GM23338 (cell line): ENCODE measurements around the gene NUDT12.

Source experiments
- CREB1 ChIP-seq: fragments of 250-450 bp; sonication (Bioruptor Pico); IDR thresholded peaks from 2 replicates; pipeline ENCODE4 v1.5.0; 2020; ENCODE audit warnings: low read depth, mild to moderate bottlenecking, moderate library complexity
- CTCF ChIP-seq, 2 experiments: fragments of 200-600 bp in 1 of 2; sonication (generic) in 1 of 2; conservative IDR thresholded peaks; 2 replicates each; pipeline versions ENCODE4 v1.5.1 to v1.6.1; 2016 to 2017; ENCODE audit warnings: antibody characterized with exemption in 2 of 2, low read depth in 2 of 2, mild to moderate bottlenecking in 2 of 2, moderate library complexity in 1 of 2
- ETS1 ChIP-seq: IDR thresholded peaks from 2 replicates; pipeline ENCODE4 v1.6.1; 2016; ENCODE audit warnings: antibody characterized with exemption
- EZH2 ChIP-seq: fragments of 200-600 bp; sonication (generic); IDR thresholded peaks from one replicate; pipeline ENCODE4 v1.8.0; 2017; ENCODE audit warnings: antibody characterized with exemption, mild to moderate bottlenecking, low read depth; ENCODE audit not compliant: unreplicated experiment
- POLR2AphosphoS5 ChIP-seq: IDR thresholded peaks from 2 replicates; pipeline ENCODE4 v1.6.1; 2016; ENCODE audit warnings: antibody characterized with exemption, low read depth
- REST ChIP-seq: IDR thresholded peaks from one replicate; pipeline ENCODE4 v1.6.1; 2018; ENCODE audit warnings: antibody characterized with exemption; ENCODE audit not compliant: unreplicated experiment
- STAT1 ChIP-seq: IDR thresholded peaks from one replicate; pipeline ENCODE4 v1.6.1; 2016; ENCODE audit warnings: antibody characterized with exemption; ENCODE audit not compliant: unreplicated experiment
- ZNF114 ChIP-seq: fragments of 250-450 bp; sonication (Bioruptor Pico); IDR thresholded peaks from 2 replicates; pipeline ENCODE4 v1.5.0; 2020; ENCODE audit warnings: mild to moderate bottlenecking, moderate library complexity
- ZNF462 ChIP-seq: fragments of 250-450 bp; sonication (Bioruptor Pico); IDR thresholded peaks from 2 replicates; pipeline ENCODE4 v1.5.0; 2020; ENCODE audit warnings: mild to moderate bottlenecking, moderate library complexity

- TF ChIP-seq CTCF (conservative IDR thresholded peaks at IDR 0.05; ENCODE audit: low read depth in 2 of 2), result no peak
- no peak for TF ChIP-seq ZNF462
- TF ChIP-seq POLR2AphosphoS5, result no peak
- TF ChIP-seq ETS1, result no peak
- no peak for TF ChIP-seq REST
- no peak for TF ChIP-seq EZH2
- TF ChIP-seq CREB1 (CRISPR knock-in tag), result no peak
- TF ChIP-seq ZNF114 (CRISPR knock-in tag), result no peak
- no peak for TF ChIP-seq STAT1
Observed at GRCh38 chr5:103598997-103599566, 36.5 kb upstream of the NUDT12 start.
